Erythroblast (primary cell): ENCODE data around the gene MIGA1.

Source experiments
- DNase-seq, 2 experiments: peaks; one replicate each; lab custom pipeline; 2025; lab: John Stamatoyannopoulos, UW
- GATA1 ChIP-seq: IDR thresholded peaks from 2 replicates; pipeline ENCODE4 v1.6.1; 2011; ENCODE audit warnings: low read depth, mild to moderate bottlenecking, control low read depth, low read length, moderate library complexity
- POLR2A ChIP-seq: IDR thresholded peaks from 2 replicates; pipeline ENCODE4 v1.6.1; 2011; ENCODE audit warnings: mild to moderate bottlenecking, low read length

Gene MIGA1

GRCh38 chr1:77846966-77847365 is 67.5 kb downstream of the MIGA1 start:
- TF ChIP-seq GATA1 (no peak), POLR2A (no peak)
- no peak for DNase-seq

GRCh38 chr1:77847621-77848080 is 68.2 kb downstream of the MIGA1 start:
- TF ChIP-seq POLR2A = no peak
- no peak for TF ChIP-seq GATA1
- DNase-seq = no peak

DNA sequence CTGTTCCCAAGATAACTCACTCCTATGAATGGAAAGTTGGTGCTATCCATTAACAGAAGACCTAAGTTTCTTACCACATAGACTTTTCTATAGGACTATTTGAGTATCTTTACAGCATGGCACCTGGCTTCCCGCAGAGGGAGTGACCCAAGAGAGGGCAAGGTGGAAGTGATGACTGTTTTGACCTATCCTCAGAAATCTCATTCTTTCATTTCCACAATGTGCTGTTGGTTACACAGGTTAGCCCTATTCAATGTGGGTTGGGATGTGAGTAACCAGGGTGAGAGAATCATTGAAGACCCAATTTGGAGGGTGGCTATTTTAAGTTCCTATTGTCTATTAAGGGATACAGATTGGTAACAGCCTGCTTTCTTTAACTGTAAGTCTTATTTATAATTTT is 70.6 kb downstream of the MIGA1 start:
- DNase-seq = no peak
- TF ChIP-seq GATA1 (no peak), POLR2A (no peak)

- no peak for TF ChIP-seq POLR2A
- TF ChIP-seq GATA1 = no peak
- no peak for DNase-seq
Observed at GRCh38 chr1:77857552-77857951, 78.1 kb downstream of the MIGA1 start.

- DNase-seq = no peak
- TF ChIP-seq POLR2A (no peak), GATA1 (no peak)
Observed at GRCh38 chr1:77858725-77859124, 79.3 kb downstream of the MIGA1 start.

DNA sequence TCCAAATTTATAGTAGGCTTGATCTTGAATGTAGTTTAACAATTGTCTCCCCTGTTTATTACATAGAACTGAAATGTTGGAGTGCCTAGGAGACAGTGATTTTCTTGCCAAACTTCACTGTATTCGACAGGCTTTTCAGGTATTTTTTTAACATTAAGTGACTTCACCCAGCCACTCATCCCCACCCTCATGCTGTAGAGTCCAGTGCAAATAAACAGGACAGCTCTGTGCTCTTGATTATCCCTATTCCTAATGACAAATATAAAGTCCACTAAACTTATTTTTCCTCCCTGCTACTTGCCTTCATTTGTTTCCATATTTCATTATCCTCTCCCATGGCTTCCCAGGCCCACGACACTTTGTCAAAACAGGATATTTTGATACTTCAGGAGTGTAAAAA is 79.8 kb downstream of the MIGA1 start:
- TF ChIP-seq POLR2A = no peak
- TF ChIP-seq GATA1 = no peak
- no peak for DNase-seq

DNA sequence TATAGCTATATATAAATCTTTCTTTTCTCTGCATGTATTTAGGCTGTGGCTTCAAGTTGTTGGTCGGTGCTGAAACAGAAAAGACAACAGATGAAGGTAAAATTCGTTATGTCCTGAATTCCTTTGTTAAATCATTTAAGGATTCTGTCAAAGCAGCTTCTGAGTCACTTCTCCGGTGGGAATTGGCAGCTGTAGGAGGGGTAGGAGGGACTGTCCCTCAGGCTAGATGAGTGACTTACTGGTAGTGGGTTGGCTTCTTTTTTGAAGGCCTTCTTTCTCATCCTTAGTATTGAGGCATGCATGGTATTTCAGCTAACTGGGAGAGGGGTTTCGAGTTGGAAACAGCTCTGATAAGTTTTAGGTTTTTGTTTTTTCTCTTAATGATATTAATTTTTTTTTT is 86.8 kb downstream of the MIGA1 start:
- no peak for DNase-seq
- TF ChIP-seq POLR2A = no peak
- TF ChIP-seq GATA1 = no peak

- TF ChIP-seq GATA1 (no peak), POLR2A (no peak)
- DNase-seq = no peak
Observed at GRCh38 chr1:77872645-77873044, 93.2 kb downstream of the MIGA1 start.

DNA sequence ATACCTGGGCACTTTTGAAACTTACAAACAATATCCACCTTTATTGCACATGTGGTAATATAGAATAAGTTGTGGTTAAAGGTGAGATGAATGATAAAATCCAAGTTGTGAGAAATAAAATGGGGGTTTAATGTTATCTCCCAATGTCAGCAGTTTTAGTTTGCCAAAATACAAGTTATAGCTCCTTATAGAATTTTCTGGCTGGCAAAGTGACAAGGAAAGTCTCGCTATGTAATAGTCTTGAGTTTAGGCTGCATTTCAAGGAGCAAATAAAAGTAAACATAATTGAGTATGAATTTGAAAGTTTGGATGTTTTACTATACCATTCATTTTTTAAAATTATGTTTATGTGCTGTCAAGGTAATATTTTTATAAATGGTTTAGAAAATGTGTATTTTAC is 94.0 kb downstream of the MIGA1 start:
- no peak for DNase-seq
- TF ChIP-seq GATA1 = no peak
- no peak for TF ChIP-seq POLR2A

- no peak for DNase-seq
- TF ChIP-seq GATA1 (no peak), POLR2A (no peak)
Observed at GRCh38 chr1:77874804-77875445, 95.5 kb downstream of the MIGA1 start.

GRCh38 chr1:77876884-77877283 is 97.4 kb downstream of the MIGA1 start:
- no peak for DNase-seq
- no peak for TF ChIP-seq GATA1

DNA sequence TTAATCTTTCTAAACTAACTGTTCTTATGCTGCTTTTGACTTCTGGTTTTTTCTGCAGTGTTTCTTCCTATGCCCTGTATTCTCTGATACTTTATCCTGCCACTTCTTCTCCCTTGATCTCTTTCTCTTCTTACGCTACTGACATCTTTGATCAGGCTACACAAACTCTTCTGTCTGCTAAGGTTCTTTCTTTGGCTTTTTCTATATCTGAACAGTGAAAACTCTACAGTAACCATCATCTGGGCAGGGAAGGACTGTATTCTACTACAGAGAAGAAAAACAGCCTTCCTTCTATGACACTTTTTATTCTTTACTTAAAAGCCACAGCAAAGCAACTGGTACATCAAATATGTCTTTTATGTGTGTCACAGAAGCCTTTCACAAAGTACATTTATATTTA is 101.6 kb downstream of the MIGA1 start:
- TF ChIP-seq POLR2A = no peak
- no peak for TF ChIP-seq GATA1
- DNase-seq = no peak

DNA sequence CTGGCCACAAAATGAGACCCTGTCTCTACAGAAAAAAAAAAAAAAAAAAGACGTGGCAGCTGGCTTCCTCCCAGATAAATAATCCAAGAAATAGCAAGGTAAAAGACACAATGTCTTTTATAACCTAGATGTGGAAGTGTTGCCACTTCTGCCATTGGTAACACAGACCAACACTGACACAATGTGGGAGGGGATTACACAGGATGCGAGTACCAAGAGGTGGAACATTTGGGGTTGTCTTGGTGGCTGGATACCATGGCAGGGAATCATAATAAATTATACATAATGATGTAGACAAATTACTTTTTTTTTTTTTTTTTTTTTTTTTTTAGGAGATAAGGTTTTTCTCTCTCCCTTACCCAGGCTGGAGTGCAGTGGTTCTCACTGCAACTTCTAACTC is 103.0 kb downstream of the MIGA1 start:
- no peak for DNase-seq

GRCh38 chr1:77888081-77888780 is 108.8 kb downstream of the MIGA1 start, which contains the start of gene NEXN:
TSS of gene NEXN (plus strand) at chr1:77888624. CDS start at chr1:77916107, 27,483 bp downstream.
- no peak for TF ChIP-seq GATA1
- no peak for TF ChIP-seq POLR2A
- peak; percentile 53 to 60 for DNase-seq

More for the DNA sequence above, 103.0 kb downstream of the MIGA1 start:
- TF ChIP-seq POLR2A = no peak
- TF ChIP-seq GATA1 = no peak
